Activated T-helper 2 cell treated with anti-CD3 and anti-CD28 coated beads, Interferon-gamma antibody, Interleukin-2, Interleukin-4, amounts not matched to agents 10 μg/mL and 5 μg/mL and 100 μg/mL, durations not matched to agents 14 hours and 24 hours and 36 hours (primary cell): ENCODE data around the gene HOTAIR. TPM values are rescaled to one million over a fixed set of nuclear protein-coding genes. Genes with fewer than 3 reads are reported as not detected.

Experiments used
- DNase-seq: peaks from one replicate; pipeline ENCODE4 v3.0.0; 2021; ENCODE audit warnings: low spot score
- H3K27ac Mint-ChIP-seq: one replicate; pipeline ENCODE4 v1.8.0; 2021; ENCODE audit warnings: mixed read lengths
- H3K27me3 Mint-ChIP-seq: one replicate; pipeline ENCODE4 v1.8.0; 2021; ENCODE audit warnings: low read depth, mixed read lengths
- H3K36me3 Mint-ChIP-seq: one replicate; pipeline ENCODE4 v1.8.0; 2021; ENCODE audit warnings: low read depth, mixed read lengths
- H3K4me1 Mint-ChIP-seq: one replicate; pipeline ENCODE4 v1.8.0; 2021; ENCODE audit warnings: low read depth, mixed read lengths
- H3K4me3 Mint-ChIP-seq: one replicate; pipeline ENCODE4 v1.8.0; 2021; ENCODE audit warnings: low read depth, mild to moderate bottlenecking, moderate library complexity, mixed read lengths
- H3K9me3 Mint-ChIP-seq: one replicate; pipeline ENCODE4 v1.8.0; 2021; ENCODE audit warnings: mixed read lengths
- intact Hi-C: fragments of 100-400 bp; cut with micrococcal nuclease; formaldehyde crosslinking; loops from one replicate; pipeline ENCODE4 v1.15.1; 2023
- total RNA-seq: library from RNA; stranded (reverse); gene quantifications from 2 replicates; pipeline ENCODE4 v1.2.3, GENCODE V29; 2022

HOTAIR gene
- total RNA-seq, 1 donor from 2014 or later: not detected

DNA sequence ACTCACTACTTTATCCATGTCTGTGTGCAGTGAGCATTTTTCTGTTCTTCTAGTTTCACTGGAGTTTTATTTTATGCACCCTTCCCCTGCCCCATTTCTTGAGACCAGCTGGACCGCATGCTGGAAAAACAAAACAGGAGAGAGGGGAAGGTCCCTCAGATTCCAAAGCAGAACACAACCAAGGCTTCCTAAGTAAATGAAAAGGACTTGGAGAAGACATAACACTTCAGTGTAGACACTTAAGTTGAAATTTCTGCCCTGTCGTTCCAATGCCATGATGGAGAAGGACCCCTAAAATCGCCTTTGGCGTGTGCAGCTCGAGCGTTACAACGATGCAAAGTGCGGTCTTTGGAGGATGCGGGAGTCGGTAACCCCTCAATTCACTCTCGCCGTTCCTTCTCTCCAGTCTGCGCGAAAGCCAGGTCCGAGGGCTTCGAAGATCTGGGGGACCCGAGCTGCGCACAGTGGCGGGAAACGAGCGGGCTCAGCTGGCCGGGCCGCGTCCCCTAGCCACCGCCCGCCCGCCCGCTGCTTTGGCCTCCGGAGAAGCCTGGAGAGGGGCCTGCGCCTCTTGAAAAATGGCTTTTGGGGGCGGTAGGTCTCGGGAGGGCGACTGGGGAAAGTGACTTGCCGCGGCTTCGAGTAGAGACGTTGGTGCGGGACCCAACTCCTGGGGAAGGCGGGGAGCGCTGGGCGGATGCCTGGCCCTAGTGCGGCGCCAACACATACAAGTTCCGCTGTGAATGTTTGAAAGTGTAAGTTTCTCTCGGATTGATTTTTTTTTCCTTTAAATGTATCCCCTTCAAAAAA is 47.3 kb downstream of the HOTAIR start:
- Mint-ChIP-seq H3K9me3 (no peaks in the 10 kb centered on the region), H3K4me3 (no peak overlapping the region), H3K36me3 (no peaks in the 10 kb centered on the region), H3K27me3 (peaks cover 89% of the 10 kb centered on the region), H3K4me1 (no peaks in the 10 kb centered on the region), H3K27ac (no peak overlapping the region)
- intact Hi-C loops: loop anchor here (5.0 kb wide), 1 partner anchor 35 kb away; no protein-coding TSS in a partner anchor
- DNase-seq: no peak

DNA sequence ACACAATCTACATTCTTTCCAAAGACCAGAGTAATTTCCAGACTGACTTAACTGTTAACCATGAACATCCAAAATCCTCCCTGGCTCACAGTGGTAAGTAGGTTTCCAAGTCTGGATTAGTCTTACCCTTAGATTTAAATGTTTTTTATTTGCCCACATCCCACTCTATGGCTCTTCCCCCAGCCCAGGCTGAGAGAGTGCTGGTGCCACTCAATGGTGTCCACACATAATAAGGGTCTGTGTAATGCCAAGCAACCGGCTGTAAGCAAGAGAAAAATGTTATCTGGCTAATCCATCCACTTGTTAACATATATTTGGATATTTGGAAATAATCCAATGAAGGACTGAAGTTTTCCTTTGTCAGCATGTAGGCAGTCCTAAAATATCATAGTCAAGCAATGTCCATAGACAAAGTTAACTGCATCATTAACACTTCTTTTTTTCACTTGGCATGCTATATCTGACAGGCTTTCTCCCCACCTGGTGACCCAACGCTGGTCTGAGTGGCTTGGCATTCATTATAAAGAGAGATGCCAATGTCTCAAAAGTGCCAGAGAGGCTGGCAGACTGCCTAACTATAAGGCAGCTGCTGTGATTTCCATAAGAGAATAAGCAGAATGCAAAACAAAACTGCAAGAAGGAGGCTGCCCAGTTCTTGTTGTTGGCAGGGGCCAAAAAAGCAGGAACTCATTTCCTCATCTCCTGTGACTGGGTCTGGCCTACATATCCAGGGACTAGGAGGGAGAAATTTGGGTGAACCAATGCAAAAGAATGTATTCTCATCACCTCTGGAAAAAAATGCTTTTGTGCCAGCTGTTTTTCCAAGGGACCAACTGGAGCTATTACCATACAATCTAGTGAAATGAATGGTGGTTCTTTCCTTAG is 50.0 kb downstream of the HOTAIR start:
- Mint-ChIP-seq H3K27ac (no peak overlapping the region), H3K4me3 (no peak overlapping the region), H3K9me3 (no peaks in the 10 kb centered on the region), H3K27me3 (peaks cover 86% of the 10 kb centered on the region), H3K36me3 (no peaks in the 10 kb centered on the region), H3K4me1 (no peaks in the 10 kb centered on the region)
- DNase-seq: no peak
- intact Hi-C loops: loop anchor here (5.0 kb wide), 1 partner anchor 38 kb away; no protein-coding TSS in a partner anchor

DNA sequence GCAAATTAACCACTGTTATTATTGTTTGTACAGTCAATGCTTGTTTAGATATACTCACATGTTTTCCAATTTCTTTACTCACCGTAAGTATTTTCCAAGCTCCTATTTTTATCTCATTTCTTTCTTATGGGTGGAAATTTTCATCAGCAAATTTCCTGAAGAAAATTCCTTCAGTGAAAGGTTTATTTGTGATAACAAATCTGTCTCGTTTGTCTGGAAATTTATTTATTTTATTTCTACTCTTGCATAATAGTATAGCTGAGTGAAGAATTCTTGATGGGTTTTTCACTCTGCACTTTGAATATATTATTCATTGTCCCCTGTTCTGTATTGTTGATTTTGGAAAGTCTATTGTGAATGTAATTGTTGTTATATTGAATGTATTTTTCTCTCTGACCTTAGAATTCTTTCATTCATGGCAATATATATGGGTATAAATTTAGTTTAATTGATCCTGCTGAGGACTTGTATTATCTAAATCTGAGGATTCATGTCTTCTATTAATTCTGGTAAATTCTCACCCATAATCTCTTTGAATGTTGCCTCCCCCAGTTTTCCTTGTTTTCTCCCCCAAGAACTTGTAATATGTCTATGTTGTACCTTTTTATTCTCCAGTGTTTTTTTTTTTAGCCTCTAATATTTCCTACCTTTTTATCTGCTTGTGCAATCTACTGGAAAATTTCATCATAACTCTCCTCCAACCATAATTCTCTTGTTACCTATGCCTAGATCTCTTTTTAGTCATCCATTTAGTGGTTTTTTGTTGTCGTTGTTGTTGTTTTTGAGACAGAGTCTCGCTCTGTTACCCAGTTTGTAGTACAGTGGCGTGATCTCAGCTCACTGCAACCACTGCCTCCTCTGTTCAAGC is 57.7 kb downstream of the HOTAIR start:
- H3K27me3 Mint-ChIP-seq: peaks cover 57% of the 10 kb centered on the region
- H3K9me3 Mint-ChIP-seq: no peaks in the 10 kb centered on the region
- intact Hi-C loops: no loop called here
- no peaks in the 10 kb centered on the region for H3K4me1 Mint-ChIP-seq
- DNase-seq: no peak
- no peak overlapping the region for H3K4me3 Mint-ChIP-seq
- H3K36me3 Mint-ChIP-seq: no peaks in the 10 kb centered on the region
- H3K27ac Mint-ChIP-seq: no peak overlapping the region

Other genes starting within 250 kb of the HOTAIR start
- gene CALCOCO1, start 247.5 kb downstream of the HOTAIR start, total RNA-seq: 19.8 and 22.4 TPM in 2 replicates
- gene CISTR, start 223.0 kb downstream of the HOTAIR start, total RNA-seq: not detected in 2 replicates
- gene HOXC13, start 36.1 kb downstream of the HOTAIR start, total RNA-seq: not detected in 2 replicates
- gene HOXC12, start 20.1 kb downstream of the HOTAIR start, total RNA-seq: not detected in 2 replicates
- gene HOXC11, start 1.8 kb downstream of the HOTAIR start, total RNA-seq: not detected in 2 replicates
- not detected in 2 replicates for gene HOXC10, start 10.2 kb upstream of the HOTAIR start, total RNA-seq
- not detected in 2 replicates for gene HOXC9, start 25.2 kb upstream of the HOTAIR start, total RNA-seq
- not detected in 2 replicates for gene HOXC8, start 34.0 kb upstream of the HOTAIR start, total RNA-seq
- not detected in 2 replicates for gene HOXC6, start 53.5 kb upstream of the HOTAIR start, total RNA-seq
- gene HOXC5, start 58.1 kb upstream of the HOTAIR start, total RNA-seq: not detected in 2 replicates
- 0.14 and 0.21 TPM in 2 replicates for gene HOXC4, start 78.9 kb upstream of the HOTAIR start, total RNA-seq
- 26.9 and 31.1 TPM in 2 replicates for gene SMUG1, start 214.0 kb upstream of the HOTAIR start, total RNA-seq